Activated CD4-positive, alpha-beta T cell treated with anti-CD3 and anti-CD28 coated beads for 36 hours (primary cell): ENCODE results near the gene INSRR. TPM values are rescaled to one million over a fixed set of nuclear protein-coding genes. Genes with fewer than 3 reads are reported as not detected.

Experiments
- ATAC-seq: fragments of 200-7000 bp; cut with Tn5 transposase; one replicate; pipeline ENCODE4 v1.10.0; 2021; ENCODE audit warnings: mild to moderate bottlenecking, moderate library complexity
- CTCF ChIA-PET: fragments of 350-600 bp; sonication (Branson Sonifier 250); formaldehyde crosslinking; loops from one replicate; lab custom pipeline; 2021; ENCODE audit warnings: antibody characterized with exemption; lab: Charles Lee
- POLR2A ChIA-PET: fragments of 350-600 bp; sonication (Branson Sonifier 250); formaldehyde crosslinking; loops from one replicate; lab custom pipeline; 2021; ENCODE audit warnings: antibody characterized with exemption, inconsistent platforms; lab: Charles Lee
- DNase-seq: peaks from one replicate; pipeline ENCODE4 v3.0.0-alpha.2; 2020
- H3K27ac Mint-ChIP-seq: one replicate; pipeline ENCODE4 v1.8.0; 2021; ENCODE audit warnings: mixed read lengths
- H3K27me3 Mint-ChIP-seq: one replicate; pipeline ENCODE4 v1.8.0; 2021; ENCODE audit warnings: mixed read lengths
- H3K36me3 Mint-ChIP-seq: one replicate; pipeline ENCODE4 v1.8.0; 2021; ENCODE audit warnings: low read depth, mixed read lengths
- H3K4me1 Mint-ChIP-seq: one replicate; pipeline ENCODE4 v1.8.0; 2021; ENCODE audit warnings: mixed read lengths
- H3K4me3 Mint-ChIP-seq: one replicate; pipeline ENCODE4 v1.8.0; 2021; ENCODE audit warnings: mild to moderate bottlenecking, moderate library complexity, mixed read lengths
- H3K9me3 Mint-ChIP-seq: one replicate; pipeline ENCODE4 v1.8.0; 2021; ENCODE audit warnings: low read depth, mixed read lengths
- intact Hi-C, 2 experiments: fragments of 100-400 bp; cut with DNase I in 1 of 2; cut with micrococcal nuclease in 1 of 2; formaldehyde crosslinking; loops; one replicate each; pipeline versions ENCODE4 v1.14.2 to v1.15.1; 2022 to 2024; cut with DNase I, micrococcal nuclease
- total RNA-seq, 2 experiments: library from RNA; stranded (reverse); gene quantifications; one replicate each; pipeline ENCODE4 v1.2.3, GENCODE V29; 2021

Gene INSRR
- total RNA-seq, 2 experiments from 2014 or later, result 0.14 to 0.18 TPM

- Mint-ChIP-seq H3K27me3 (peaks cover 45% of the 10 kb centered on the region), H3K4me1 (peaks cover 22% of the 10 kb centered on the region), H3K4me3 (no peak overlapping the region), H3K9me3 (no peaks in the 10 kb centered on the region), H3K36me3 (no peaks in the 10 kb centered on the region), H3K27ac (no peak overlapping the region)
- intact Hi-C loops, result no loop called here
- no peak for ATAC-seq
- CTCF ChIA-PET, result interaction anchor here (0.6 to 7.1 kb wide), 5 partner anchors 14 to 49 kb away, joined by 3 to 84 read pairs (median 3); partner anchors contain the start of genes INSRR and NTRK1
- DNase-seq, result no peak
- POLR2A ChIA-PET, result no interaction called here
Measured at GRCh38 chr1:156841295-156841855, 17.5 kb downstream of the INSRR start.

- DNase-seq (no peak), ATAC-seq (no peak)
- H3K27ac Mint-ChIP-seq, result no peak overlapping the region
- no peaks in the 10 kb centered on the region for H3K36me3 Mint-ChIP-seq
- POLR2A ChIA-PET, result no interaction called here
- H3K9me3 Mint-ChIP-seq, result no peaks in the 10 kb centered on the region
- H3K27me3 Mint-ChIP-seq, result peaks cover 40% of the 10 kb centered on the region
- peaks cover 27% of the 10 kb centered on the region for H3K4me1 Mint-ChIP-seq
- no peak overlapping the region for H3K4me3 Mint-ChIP-seq
- intact Hi-C loops, result no loop called here
- CTCF ChIA-PET, result interaction anchor here (0.7 to 7.1 kb wide), 5 partner anchors 15 to 49 kb away, joined by 3 to 84 read pairs (median 3); partner anchors contain the start of genes INSRR and NTRK1
Measured at GRCh38 chr1:156840898-156841279, 18.0 kb downstream of the INSRR start.

GRCh38 chr1:156840186-156840897 is 18.6 kb downstream of the INSRR start:
- intact Hi-C loops, result no loop called here
- H3K27me3 Mint-ChIP-seq, result peaks cover 36% of the 10 kb centered on the region
- peaks cover 29% of the 10 kb centered on the region for H3K4me1 Mint-ChIP-seq
- no peaks in the 10 kb centered on the region for H3K9me3 Mint-ChIP-seq
- ChIA-PET POLR2A (no interaction called here), CTCF (interaction anchor here (0.7 to 7.1 kb wide), 5 partner anchors 9 to 50 kb away, joined by 3 to 84 read pairs (median 8); partner anchors contain the start of genes INSRR and NTRK1)
- DNase-seq, result no peak
- H3K27ac Mint-ChIP-seq, result no peak overlapping the region
- ATAC-seq, result no peak
- no peaks in the 10 kb centered on the region for H3K36me3 Mint-ChIP-seq
- no peak overlapping the region for H3K4me3 Mint-ChIP-seq

GRCh38 chr1:156839426-156840109 is 19.3 kb downstream of the INSRR start:
- Mint-ChIP-seq H3K27ac (no peak overlapping the region), H3K36me3 (no peaks in the 10 kb centered on the region), H3K4me1 (peaks cover 29% of the 10 kb centered on the region), H3K4me3 (no peak overlapping the region), H3K9me3 (no peaks in the 10 kb centered on the region), H3K27me3 (peaks cover 30% of the 10 kb centered on the region)
- DNase-seq, result no peak
- intact Hi-C loops, result loop anchor here (1.0 to 2.0 kb wide), 6 partner anchors 21 to 87 kb away; partner anchors contain the start of gene NTRK1 (in 2 of the 2)
- CTCF ChIA-PET, result interaction anchor here (0.7 to 7.1 kb wide), 18 partner anchors 9 to 341 kb away, joined by 3 to 84 read pairs (median 7); partner anchors contain the start of genes INSRR and NTRK1
- POLR2A ChIA-PET, result no interaction called here
- ATAC-seq, result no peak

- Mint-ChIP-seq H3K36me3 (no peaks in the 10 kb centered on the region), H3K9me3 (no peaks in the 10 kb centered on the region), H3K4me1 (peaks cover 33% of the 10 kb centered on the region), H3K27me3 (peaks cover 24% of the 10 kb centered on the region), H3K4me3 (no peak overlapping the region), H3K27ac (no peak overlapping the region)
- ATAC-seq, result peak; percentile 49
- ChIA-PET CTCF (interaction anchor here (0.6 to 7.1 kb wide), 29 partner anchors 8 to 340 kb away, joined by 3 to 84 read pairs (median 5); partner anchors contain the start of genes INSRR, NES and NTRK1), POLR2A (no interaction called here)
- intact Hi-C loops, result loop anchor here (1.0 to 2.0 kb wide), 6 partner anchors 21 to 88 kb away; partner anchors contain the start of gene NTRK1 (in 2 of the 2)
- peak; percentile 63 for DNase-seq
Measured at GRCh38 chr1:156838972-156839371, 19.9 kb downstream of the INSRR start.

- POLR2A ChIA-PET, result no interaction called here
- DNase-seq (no peak), ATAC-seq (no peak)
- intact Hi-C loops, result no loop called here
- H3K9me3 Mint-ChIP-seq, result no peaks in the 10 kb centered on the region
- no peak overlapping the region for H3K4me3 Mint-ChIP-seq
- no peak overlapping the region for H3K27ac Mint-ChIP-seq
- H3K27me3 Mint-ChIP-seq, result peaks cover 15% of the 10 kb centered on the region
- CTCF ChIA-PET, result interaction anchor here (0.6 to 7.1 kb wide), 16 partner anchors 8 to 148 kb away, joined by 3 to 84 read pairs (median 6); partner anchors contain the start of genes INSRR and NTRK1
- no peaks in the 10 kb centered on the region for H3K36me3 Mint-ChIP-seq
- peaks cover 36% of the 10 kb centered on the region for H3K4me1 Mint-ChIP-seq
Measured at GRCh38 chr1:156836892-156837291, 22.0 kb downstream of the INSRR start.

GRCh38 chr1:156836041-156836654 is 22.8 kb downstream of the INSRR start:
- intact Hi-C loops, result no loop called here
- ChIA-PET POLR2A (no interaction called here), CTCF (interaction anchor here (0.6 to 7.1 kb wide), 4 partner anchors 25 to 92 kb away, joined by 3 to 84 read pairs (median 3); partner anchors contain the start of genes INSRR and NTRK1)
- ATAC-seq (peak; percentile 74), DNase-seq (peak; percentile 70)
- no peak overlapping the region for H3K4me3 Mint-ChIP-seq
- no peaks in the 10 kb centered on the region for H3K9me3 Mint-ChIP-seq
- H3K27ac Mint-ChIP-seq, result peak overlapping the region; percentile 34
- H3K4me1 Mint-ChIP-seq, result peaks cover 36% of the 10 kb centered on the region
- H3K27me3 Mint-ChIP-seq, result peaks cover 16% of the 10 kb centered on the region
- no peaks in the 10 kb centered on the region for H3K36me3 Mint-ChIP-seq

GRCh38 chr1:156834322-156834721 is 24.6 kb downstream of the INSRR start:
- intact Hi-C loops, result no loop called here

GRCh38 chr1:156833603-156834002 is 25.3 kb downstream of the INSRR start:
- ChIA-PET POLR2A (no interaction called here), CTCF (interaction anchor here (0.8 to 1.4 kb wide), 7 partner anchors 12 to 108 kb away, joined by 3 read pairs; no protein-coding TSS in a partner anchor)
- H3K9me3 Mint-ChIP-seq, result no peaks in the 10 kb centered on the region
- H3K4me3 Mint-ChIP-seq, result no peak overlapping the region
- no peaks in the 10 kb centered on the region for H3K36me3 Mint-ChIP-seq
- peaks cover 7% of the 10 kb centered on the region for H3K27me3 Mint-ChIP-seq
- intact Hi-C loops, result no loop called here
- H3K27ac Mint-ChIP-seq, result peak overlapping the region; percentile 2
- DNase-seq (peak; percentile 47), ATAC-seq (peak; percentile 49)
- peaks cover 32% of the 10 kb centered on the region for H3K4me1 Mint-ChIP-seq

More at GRCh38 chr1:156834322-156834721, 24.6 kb downstream of the INSRR start:
- no peak overlapping the region for H3K4me3 Mint-ChIP-seq
- ChIA-PET CTCF (interaction anchor here (0.8 to 1.4 kb wide), 6 partner anchors 18 to 108 kb away, joined by 3 read pairs; no protein-coding TSS in a partner anchor), POLR2A (no interaction called here)
- no peaks in the 10 kb centered on the region for H3K36me3 Mint-ChIP-seq
- no peak for DNase-seq
- H3K27ac Mint-ChIP-seq, result no peak overlapping the region
- peak; percentile 27 for ATAC-seq
- H3K9me3 Mint-ChIP-seq, result no peaks in the 10 kb centered on the region
- H3K27me3 Mint-ChIP-seq, result peaks cover 12% of the 10 kb centered on the region
- H3K4me1 Mint-ChIP-seq, result peaks cover 36% of the 10 kb centered on the region

GRCh38 chr1:156832434-156832833 is 26.5 kb downstream of the INSRR start:
- intact Hi-C loops, result no loop called here
- ChIA-PET CTCF (interaction anchor here (0.6 to 1.8 kb wide), 5 partner anchors 11 to 37 kb away, joined by 3 to 7 read pairs (median 4); no protein-coding TSS in a partner anchor), POLR2A (no interaction called here)
- no peak for ATAC-seq
- no peaks in the 10 kb centered on the region for H3K9me3 Mint-ChIP-seq
- H3K4me3 Mint-ChIP-seq, result no peak overlapping the region
- no peaks in the 10 kb centered on the region for H3K36me3 Mint-ChIP-seq
- H3K27me3 Mint-ChIP-seq, result peaks cover 7% of the 10 kb centered on the region
- no peak for DNase-seq
- H3K27ac Mint-ChIP-seq, result no peak overlapping the region
- H3K4me1 Mint-ChIP-seq, result peaks cover 31% of the 10 kb centered on the region
